Measurements from ENCODE around the gene DMXL2.

DMXL2 gene

GRCh38 chr15:51585986-51586385 is 36.6 kb downstream of the DMXL2 start:
- no peak for TF ChIP-seq FOXP2 (optimal IDR thresholded peaks at IDR 0.05; ENCODE audit: borderline replicate concordance, extremely low read depth, extremely low read length, insufficient read depth)

- no peak for TF ChIP-seq FOXP2 (optimal IDR thresholded peaks at IDR 0.05; ENCODE audit: borderline replicate concordance, extremely low read depth, extremely low read length, insufficient read depth)
- TF ChIP-seq REST (IDR thresholded peaks at IDR 0.05; ENCODE audit: insufficient read depth in 1 of 2, low read depth in 2 of 2, low read length in 2 of 2) = no peak
Observed at GRCh38 chr15:51580982-51581381, 41.6 kb downstream of the DMXL2 start.

GRCh38 chr15:51580385-51580784 is 42.2 kb downstream of the DMXL2 start:
- TF ChIP-seq TAF1 (IDR thresholded peaks at IDR 0.05; ENCODE audit: borderline replicate concordance, insufficient read depth, low read length) (no peak), POLR2AphosphoS5 (IDR thresholded peaks at IDR 0.05; ENCODE audit: low read depth, low read length) (no peak), SIN3A (IDR thresholded peaks at IDR 0.05; ENCODE audit: borderline replicate concordance, insufficient read depth, low read length) (no peak), REST (IDR thresholded peaks at IDR 0.05; ENCODE audit: insufficient read depth in 1 of 2, low read depth in 2 of 2, low read length in 2 of 2) (no peak), FOXP2 (optimal IDR thresholded peaks at IDR 0.05; ENCODE audit: borderline replicate concordance, extremely low read depth, extremely low read length, insufficient read depth) (no peak)

GRCh38 chr15:51579012-51579411 is 43.6 kb downstream of the DMXL2 start:
- TF ChIP-seq FOXP2 (optimal IDR thresholded peaks at IDR 0.05; ENCODE audit: borderline replicate concordance, extremely low read depth, extremely low read length, insufficient read depth) = no peak
- no peak for TF ChIP-seq POLR2AphosphoS5 (IDR thresholded peaks at IDR 0.05; ENCODE audit: low read depth, low read length)
- TF ChIP-seq SIN3A (IDR thresholded peaks at IDR 0.05; ENCODE audit: borderline replicate concordance, insufficient read depth, low read length) = no peak
- no peak for TF ChIP-seq REST (IDR thresholded peaks at IDR 0.05; ENCODE audit: insufficient read depth in 1 of 2, low read depth in 2 of 2, low read length in 2 of 2)
- no peak for TF ChIP-seq TAF1 (IDR thresholded peaks at IDR 0.05; ENCODE audit: borderline replicate concordance, insufficient read depth, low read length)

- TF ChIP-seq TAF1 (IDR thresholded peaks at IDR 0.05; ENCODE audit: borderline replicate concordance, insufficient read depth, low read length) (no peak), REST (IDR thresholded peaks at IDR 0.05; ENCODE audit: insufficient read depth in 1 of 2, low read depth in 2 of 2, low read length in 2 of 2) (no peak), FOXP2 (optimal IDR thresholded peaks at IDR 0.05; ENCODE audit: borderline replicate concordance, extremely low read depth, extremely low read length, insufficient read depth) (no peak), POLR2AphosphoS5 (IDR thresholded peaks at IDR 0.05; ENCODE audit: low read depth, low read length) (no peak), SIN3A (IDR thresholded peaks at IDR 0.05; ENCODE audit: borderline replicate concordance, insufficient read depth, low read length) (no peak)
Observed at GRCh38 chr15:51577636-51578304, 44.8 kb downstream of the DMXL2 start.
